GM12878 (cell line): Measurements from ENCODE around the gene ATRNL1.

ENCODE experiments used
- ATF3 ChIP-seq: IDR thresholded peaks from 2 replicates; pipeline ENCODE4 v1.6.1; 2011; ENCODE audit warnings: low read depth, mild to moderate bottlenecking, low read length, moderate library complexity, borderline replicate concordance; ENCODE audit errors: extremely low read depth
- BACH1 ChIP-seq: fragments of 450-650 bp; IDR thresholded peaks from 2 replicates; pipeline ENCODE4 v1.6.1; 2017; ENCODE audit warnings: mild to moderate bottlenecking, borderline replicate concordance
- CTCF ChIP-seq, 3 experiments: IDR thresholded peaks in 2 of 3; conservative IDR thresholded peaks in 1 of 3; 2 replicates each; pipeline ENCODE4 v1.5.1; 2011; ENCODE audit warnings: low read depth in 3 of 3, low read length in 3 of 3, mild to moderate bottlenecking in 3 of 3, control low read depth in 2 of 3, moderate library complexity in 2 of 3, inconsistent platforms in 1 of 3, mixed read lengths in 1 of 3; ENCODE audit not compliant: control insufficient read depth in 2 of 3, insufficient read depth in 1 of 3; ENCODE audit errors: extremely low read depth in 1 of 3
- E2F8 ChIP-seq: fragments of 450-650 bp; IDR thresholded peaks from 2 replicates; pipeline ENCODE4 v1.6.1; 2018; ENCODE audit warnings: mild to moderate bottlenecking, low read depth, moderate library complexity; ENCODE audit not compliant: partially characterized antibody
- ESRRA ChIP-seq: IDR thresholded peaks from 2 replicates; pipeline ENCODE4 v1.6.1; 2012; ENCODE audit warnings: mild to moderate bottlenecking, low read length, improper control_type of control experiment
- EZH2 ChIP-seq: IDR thresholded peaks from 2 replicates; pipeline ENCODE4 v1.6.1; 2012; ENCODE audit warnings: low read depth, mild to moderate bottlenecking, control low read depth, inconsistent platforms, low read length, borderline replicate concordance; ENCODE audit not compliant: control insufficient read depth
- JUND ChIP-seq: IDR thresholded peaks from 2 replicates; pipeline ENCODE4 v1.6.1; 2012; ENCODE audit warnings: low read depth, mild to moderate bottlenecking, low read length, improper control_type of control experiment, moderate library complexity
- POLR2A ChIP-seq: IDR thresholded peaks from 2 replicates; pipeline ENCODE4 v1.6.1; 2011; ENCODE audit warnings: low read depth, mild to moderate bottlenecking, low read length
- RCOR1 ChIP-seq: conservative IDR thresholded peaks from 2 replicates; pipeline ENCODE4 v1.6.1; 2012; ENCODE audit warnings: low read depth, low read length, improper control_type of control experiment
- REST ChIP-seq: IDR thresholded peaks from 2 replicates; pipeline ENCODE4 v1.6.1; 2012; ENCODE audit warnings: mild to moderate bottlenecking, low read depth, low read length
- SIN3A ChIP-seq: IDR thresholded peaks from 2 replicates; pipeline ENCODE4 v1.6.1; 2012; ENCODE audit warnings: low read depth, low read length, improper control_type of control experiment
- SREBF2 ChIP-seq: IDR thresholded peaks from 2 replicates; pipeline ENCODE4 v1.6.1; 2012; ENCODE audit warnings: mild to moderate bottlenecking, low read length
- ZBTB33 ChIP-seq: fragments of 450-650 bp; IDR thresholded peaks from 2 replicates; pipeline ENCODE4 v1.6.1; 2017; ENCODE audit warnings: mild to moderate bottlenecking
- ZBTB40 ChIP-seq: fragments of 450-650 bp; IDR thresholded peaks from 2 replicates; pipeline ENCODE4 v1.6.1; 2016; ENCODE audit warnings: mild to moderate bottlenecking, moderate library complexity, borderline replicate concordance

GRCh38 chr10:115957786-115958442 lies 864.7 kb downstream of the ATRNL1 start:
- no peak for TF ChIP-seq ZBTB33
- TF ChIP-seq SIN3A: no peak
- TF ChIP-seq JUND: no peak
- TF ChIP-seq RCOR1: no peak
- TF ChIP-seq ATF3: no peak
- TF ChIP-seq SREBF2: no peak
- no peak for TF ChIP-seq ESRRA
- no peak for TF ChIP-seq CTCF (IDR thresholded peaks at IDR 0.05 in 2 of 3, conservative IDR thresholded peaks at IDR 0.05 in 1 of 3; ENCODE audit: control insufficient read depth in 2 of 3, extremely low read depth in 1 of 3, insufficient read depth in 1 of 3, low read depth in 3 of 3, low read length in 3 of 3)
- no peak for TF ChIP-seq BACH1
- TF ChIP-seq POLR2A: no peak
- no peak for TF ChIP-seq E2F8
- no peak for TF ChIP-seq ZBTB40
- no peak for TF ChIP-seq EZH2
- TF ChIP-seq REST: no peak
